Fibroblast of lung (primary cell): ENCODE results near the gene AKAP13. TPM values are rescaled to one million over a fixed set of nuclear protein-coding genes. Genes with fewer than 3 reads are reported as not detected.

Experiments used
- DNase-seq, 2 donors: peaks; one replicate each; pipeline versions ENCODE4 v3.0.0 to v3.0.0-alpha.2; 2010; ENCODE audit warnings: low read depth in 2 of 2
- H2AFZ ChIP-seq: 2 replicates; pipeline ENCODE4 v1.5.1; 2012; ENCODE audit warnings: low read length, control low read depth, inconsistent platforms
- H3K27ac ChIP-seq: 2 replicates; pipeline ENCODE4 v1.5.1; 2011; ENCODE audit warnings: low read length, control low read depth; ENCODE audit not compliant: insufficient read depth
- H3K27me3 ChIP-seq: 2 replicates; pipeline ENCODE4 v1.5.1; 2011; ENCODE audit warnings: mild to moderate bottlenecking, low read length; ENCODE audit not compliant: control insufficient read depth, insufficient read depth
- H3K36me3 ChIP-seq: 2 replicates; pipeline ENCODE4 v1.5.1; 2011; ENCODE audit warnings: low read length; ENCODE audit not compliant: control insufficient read depth, insufficient read depth
- H3K4me1 ChIP-seq: 2 replicates; pipeline ENCODE4 v1.5.1; 2011; ENCODE audit warnings: low read length; ENCODE audit not compliant: control insufficient read depth, insufficient read depth; ENCODE audit errors: extremely low read depth
- H3K4me2 ChIP-seq: 2 replicates; pipeline ENCODE4 v1.5.1; 2011; ENCODE audit warnings: low read length, control low read depth; ENCODE audit not compliant: insufficient read depth; ENCODE audit errors: extremely low read depth
- H3K4me3 ChIP-seq, 4 experiments: fragments of 200-600 bp in 1 of 4; sonication (generic) in 1 of 4; replicated peaks in 1 of 4; 2 replicates each; pipeline ENCODE4 v1.5.1; 2011 to 2016; ENCODE audit warnings: low read length in 4 of 4, low read depth in 3 of 4, mild to moderate bottlenecking in 3 of 4, control low read depth in 2 of 4, inconsistent platforms in 1 of 4, mixed read lengths in 1 of 4; ENCODE audit not compliant: insufficient read depth in 1 of 4; ENCODE audit errors: control extremely low read depth in 1 of 4
- H3K79me2 ChIP-seq: 2 replicates; pipeline ENCODE4 v1.5.1; 2012; ENCODE audit warnings: mild to moderate bottlenecking, low read length, inconsistent platforms; ENCODE audit not compliant: control insufficient read depth, insufficient read depth
- H3K9ac ChIP-seq: 2 replicates; pipeline ENCODE4 v1.5.1; 2011; ENCODE audit warnings: mild to moderate bottlenecking, low read length, control low read depth; ENCODE audit not compliant: insufficient read depth
- H3K9me3 ChIP-seq: 2 replicates; pipeline ENCODE4 v1.5.1; 2012; ENCODE audit warnings: low read depth, low read length; ENCODE audit not compliant: control insufficient read depth, insufficient read depth
- H4K20me1 ChIP-seq: 2 replicates; pipeline ENCODE4 v1.5.1; 2011; ENCODE audit warnings: low read length; ENCODE audit not compliant: control insufficient read depth, insufficient read depth; ENCODE audit errors: extremely low read depth
- EZH2 ChIP-seq: IDR thresholded peaks from 2 replicates; pipeline ENCODE4 v1.5.1; 2012; ENCODE audit warnings: low read length, control low read depth, mild to moderate bottlenecking; ENCODE audit errors: missing control alignments
- polyA plus RNA-seq, 2 donors: library from polyadenylated mRNA; depleted of rRNA in 1 of 2; stranded (reverse) in 1 of 2; unstranded in 1 of 2; fragments of >200 nt; gene quantifications; 2 replicates each; pipeline ENCODE4 v1.2.1, GENCODE V29; 2011 to 2012; ENCODE audit warnings: missing spikeins in 1 of 2
- total RNA-seq: library from RNA; depleted of rRNA; stranded (reverse); fragments of >200 nt; gene quantifications from 2 replicates; pipeline ENCODE4 v1.2.1, GENCODE V29; 2014
- TF ChIP-seq, protein P1 (sequence below), 2 donors: IDR thresholded peaks in 1 of 2; conservative IDR thresholded peaks in 1 of 2; 1 replicate in 1 of 2; 2 replicates in 1 of 2; pipeline ENCODE4 v1.5.1; 2011 to 2012; ENCODE audit warnings: low read length in 2 of 2, control low read depth in 1 of 2, inconsistent platforms in 1 of 2, low read depth in 1 of 2, mild to moderate bottlenecking in 1 of 2

Gene AKAP13
- total and polyA plus RNA-seq, 2 donors (not counting 1 experiment from before 2014, with no cell fraction given) = 8.3 to 68.4 TPM

DNA sequence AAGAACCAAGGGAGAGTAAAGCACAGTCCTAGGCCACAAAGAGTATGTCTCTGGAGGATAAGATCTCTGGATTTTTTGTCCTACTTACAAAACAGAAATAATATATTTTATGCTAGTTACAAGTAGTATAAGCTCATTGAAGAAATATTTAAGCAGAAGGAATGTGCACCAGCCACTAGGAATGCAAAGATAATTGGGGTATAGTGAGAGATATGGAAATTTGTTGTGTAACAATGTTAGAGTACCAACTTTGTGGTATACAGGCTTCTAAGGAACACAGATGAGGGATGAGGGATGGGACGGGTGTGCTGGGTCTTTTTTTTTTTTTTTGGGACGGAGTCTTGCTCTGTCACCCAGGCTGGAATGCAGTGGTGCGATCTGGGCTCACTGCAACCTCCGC, 26.5 kb downstream of the AKAP13 start:
- no peak overlapping the region for H3K27ac ChIP-seq
- H2AFZ ChIP-seq = no peak overlapping the region
- no peaks in the 10 kb centered on the region for H4K20me1 ChIP-seq
- H3K27me3 ChIP-seq = no peaks in the 10 kb centered on the region
- H3K4me2 ChIP-seq = no peak overlapping the region
- peaks cover 7% of the 10 kb centered on the region for H3K4me1 ChIP-seq
- no peak for TF ChIP-seq EZH2
- no peaks in the 10 kb centered on the region for H3K36me3 ChIP-seq
- no peaks in the 10 kb centered on the region for H3K9me3 ChIP-seq
- peak in 1 of 2 donors; percentile 88 for DNase-seq
- H3K79me2 ChIP-seq = peaks cover 78% of the 10 kb centered on the region
- no peak overlapping the region for H3K9ac ChIP-seq
- no peak overlapping the region for H3K4me3 ChIP-seq

DNA sequence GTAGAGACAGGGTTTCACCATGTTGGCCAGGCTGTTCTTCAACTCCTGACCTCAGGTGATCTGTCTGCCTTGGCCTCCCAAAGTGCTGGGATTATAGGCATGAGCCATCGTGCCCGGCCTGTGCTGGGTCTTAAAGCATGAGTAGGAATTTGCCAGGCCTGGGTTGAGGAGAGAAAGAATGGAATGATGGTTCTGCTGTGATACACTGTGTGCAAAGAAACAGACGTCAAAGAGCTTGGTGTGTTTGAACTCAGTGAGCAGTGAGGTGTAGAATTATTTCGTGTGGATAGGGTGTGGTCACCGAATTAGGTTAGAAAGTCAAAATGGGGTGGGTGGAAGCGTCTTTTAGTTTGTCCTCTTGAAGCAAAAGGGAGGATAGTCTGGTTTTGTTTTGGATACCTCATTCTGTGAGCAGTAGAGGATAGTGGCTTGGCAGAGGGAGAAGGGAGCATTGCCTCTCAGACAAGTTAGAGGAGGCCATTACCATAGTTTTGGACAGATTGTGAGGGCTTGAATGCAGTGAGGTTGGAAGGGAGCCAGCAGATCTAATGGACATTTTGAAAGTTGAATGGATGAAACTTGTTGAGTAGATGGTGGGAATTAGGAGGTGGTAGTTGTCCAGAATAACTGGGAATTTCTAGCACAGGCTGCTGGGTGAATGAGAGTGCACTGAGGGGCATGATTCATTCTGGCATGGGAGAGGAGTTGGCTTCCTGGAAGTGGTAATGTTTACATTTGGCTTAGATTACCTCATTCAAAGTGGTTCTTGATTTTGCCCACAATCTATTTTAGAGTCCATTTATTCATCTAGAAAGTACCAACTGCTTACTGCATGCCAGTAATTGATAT, 27.2 kb downstream of the AKAP13 start:
- Histone ChIP-seq H3K9ac (no peak overlapping the region), H3K36me3 (no peaks in the 10 kb centered on the region), H3K4me3 (no peak overlapping the region), H3K4me1 (peaks cover 7% of the 10 kb centered on the region), H3K27me3 (no peaks in the 10 kb centered on the region), H3K79me2 (peaks cover 72% of the 10 kb centered on the region), H2AFZ (no peak overlapping the region), H3K4me2 (peak overlapping the region; percentile 34), H3K9me3 (no peaks in the 10 kb centered on the region), H4K20me1 (no peaks in the 10 kb centered on the region), H3K27ac (peak overlapping the region; percentile 68)
- TF ChIP-seq, protein P1, sequence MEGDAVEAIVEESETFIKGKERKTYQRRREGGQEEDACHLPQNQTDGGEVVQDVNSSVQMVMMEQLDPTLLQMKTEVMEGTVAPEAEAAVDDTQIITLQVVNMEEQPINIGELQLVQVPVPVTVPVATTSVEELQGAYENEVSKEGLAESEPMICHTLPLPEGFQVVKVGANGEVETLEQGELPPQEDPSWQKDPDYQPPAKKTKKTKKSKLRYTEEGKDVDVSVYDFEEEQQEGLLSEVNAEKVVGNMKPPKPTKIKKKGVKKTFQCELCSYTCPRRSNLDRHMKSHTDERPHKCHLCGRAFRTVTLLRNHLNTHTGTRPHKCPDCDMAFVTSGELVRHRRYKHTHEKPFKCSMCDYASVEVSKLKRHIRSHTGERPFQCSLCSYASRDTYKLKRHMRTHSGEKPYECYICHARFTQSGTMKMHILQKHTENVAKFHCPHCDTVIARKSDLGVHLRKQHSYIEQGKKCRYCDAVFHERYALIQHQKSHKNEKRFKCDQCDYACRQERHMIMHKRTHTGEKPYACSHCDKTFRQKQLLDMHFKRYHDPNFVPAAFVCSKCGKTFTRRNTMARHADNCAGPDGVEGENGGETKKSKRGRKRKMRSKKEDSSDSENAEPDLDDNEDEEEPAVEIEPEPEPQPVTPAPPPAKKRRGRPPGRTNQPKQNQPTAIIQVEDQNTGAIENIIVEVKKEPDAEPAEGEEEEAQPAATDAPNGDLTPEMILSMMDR (conservative IDR thresholded peaks at IDR 0.05 in 1 of 2, IDR thresholded peaks at IDR 0.05 in 1 of 2; ENCODE audit: low read depth in 1 of 2, low read length in 2 of 2) = no peak
- no peak for TF ChIP-seq EZH2
- DNase-seq = peak; percentile 87 to 95

DNA sequence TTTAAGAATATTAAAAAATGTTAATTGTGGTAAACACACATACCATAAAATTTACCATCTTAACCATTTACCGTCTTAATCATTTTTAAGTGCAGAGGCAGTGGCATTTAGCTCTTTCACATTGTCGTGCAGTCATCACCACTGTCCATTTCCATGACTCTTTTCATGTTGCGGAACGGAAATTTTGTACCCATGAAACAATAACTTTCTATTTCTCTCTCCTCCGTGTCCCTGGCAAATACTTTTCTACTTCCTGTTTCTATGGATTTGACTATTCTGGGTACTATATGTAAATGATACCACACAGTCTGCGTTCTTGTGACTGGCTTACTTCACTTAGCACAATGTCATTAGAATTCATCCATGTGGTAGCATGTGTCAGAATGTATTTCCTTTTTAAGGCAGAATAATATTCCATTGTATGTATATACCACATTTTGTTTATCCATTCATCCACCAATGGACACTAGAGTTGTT, 27.9 kb downstream of the AKAP13 start:
- no peak overlapping the region for H3K9ac ChIP-seq
- peaks cover 11% of the 10 kb centered on the region for H3K4me1 ChIP-seq
- H3K36me3 ChIP-seq = no peaks in the 10 kb centered on the region
- peaks cover 73% of the 10 kb centered on the region for H3K79me2 ChIP-seq
- no peaks in the 10 kb centered on the region for H4K20me1 ChIP-seq
- H3K4me2 ChIP-seq = peak overlapping the region; percentile 11
- TF ChIP-seq, protein P1 (conservative IDR thresholded peaks at IDR 0.05 in 1 of 2, IDR thresholded peaks at IDR 0.05 in 1 of 2; ENCODE audit: low read depth in 1 of 2, low read length in 2 of 2) = no peak
- no peak for TF ChIP-seq EZH2
- no peak for DNase-seq
- no peaks in the 10 kb centered on the region for H3K27me3 ChIP-seq
- H2AFZ ChIP-seq = no peak overlapping the region
- peak overlapping the region; percentile 68 for H3K27ac ChIP-seq
- H3K9me3 ChIP-seq = no peaks in the 10 kb centered on the region
- H3K4me3 ChIP-seq = no peak overlapping the region
